WTC11 (cell line): Measurements from ENCODE around the gene MAU2. TPM values are rescaled to one million over a fixed set of nuclear protein-coding genes. Genes with fewer than 3 reads are reported as not detected.

ENCODE experiments used
- ATAC-seq: fragments of 200-7000 bp; cut with Tn5 transposase; 2 replicates; pipeline ENCODE4 v1.10.0; 2021; ENCODE audit warnings: mild to moderate bottlenecking, moderate library complexity
- CTCF ChIA-PET: fragments of 300-600 bp; sonication (Branson Sonifier 250); formaldehyde crosslinking; loops from one replicate; lab custom pipeline; 2021; ENCODE audit warnings: antibody characterized with exemption; lab: Charles Lee
- POLR2A ChIA-PET: fragments of 350-600 bp; sonication (Branson Sonifier 250); formaldehyde crosslinking; loops from one replicate; lab custom pipeline; 2021; ENCODE audit warnings: antibody characterized with exemption; lab: Charles Lee
- DNase-seq: peaks from one replicate; pipeline ENCODE4 v3.0.0; 2021; ENCODE audit warnings: low spot score
- H3K27ac Mint-ChIP-seq: 2 replicates; pipeline ENCODE4 v1.8.0; 2021; ENCODE audit warnings: mixed read lengths
- H3K27me3 Mint-ChIP-seq: 2 replicates; pipeline ENCODE4 v1.8.0; 2021; ENCODE audit warnings: low read depth, mild to moderate bottlenecking, moderate library complexity, mixed read lengths
- H3K36me3 Mint-ChIP-seq: 2 replicates; pipeline ENCODE4 v1.8.0; 2021; ENCODE audit warnings: mixed read lengths
- H3K4me1 Mint-ChIP-seq: 2 replicates; pipeline ENCODE4 v1.8.0; 2022; ENCODE audit warnings: mixed read lengths
- H3K4me3 Mint-ChIP-seq: 2 replicates; pipeline ENCODE4 v1.8.0; 2021; ENCODE audit warnings: mild to moderate bottlenecking, moderate library complexity, mixed read lengths
- H3K9me3 Mint-ChIP-seq: 2 replicates; pipeline ENCODE4 v1.8.0; 2021; ENCODE audit warnings: mixed read lengths
- ATF6 ChIP-seq: sonication (generic); formaldehyde crosslinking; IDR thresholded peaks from 2 replicates; pipeline ENCODE4 v1.8.1; 2023; ENCODE audit warnings: mild to moderate bottlenecking, missing genetic modification reagents
- CTCF ChIP-seq: fragments of 200-600 bp; IDR thresholded peaks from 2 replicates; pipeline ENCODE4 v1.8.0; 2022; ENCODE audit warnings: antibody characterized with exemption
- E2F1 ChIP-seq: sonication (generic); formaldehyde crosslinking; IDR thresholded peaks from 2 replicates; pipeline ENCODE4 v1.8.0; 2022; ENCODE audit warnings: mild to moderate bottlenecking, missing genetic modification reagents
- EMX1 ChIP-seq: fragments of 250-450 bp; sonication (Bioruptor Pico); IDR thresholded peaks from 2 replicates; pipeline ENCODE4 v1.8.0; 2021; ENCODE audit warnings: mild to moderate bottlenecking
- ERG ChIP-seq: fragments of 250-450 bp; sonication (Bioruptor Pico); IDR thresholded peaks from 2 replicates; pipeline ENCODE4 v1.8.0; 2021; ENCODE audit warnings: mild to moderate bottlenecking
- ESRRA ChIP-seq: sonication (generic); formaldehyde crosslinking; IDR thresholded peaks from 2 replicates; pipeline ENCODE4 v1.8.1; 2022; ENCODE audit warnings: mild to moderate bottlenecking, missing genetic modification reagents, borderline replicate concordance
- FOXP1 ChIP-seq: sonication (generic); formaldehyde crosslinking; IDR thresholded peaks from 2 replicates; pipeline ENCODE4 v1.8.0; 2022; ENCODE audit warnings: missing genetic modification reagents, mild to moderate bottlenecking, moderate library complexity, borderline replicate concordance
- FOXP4 ChIP-seq: sonication (generic); formaldehyde crosslinking; IDR thresholded peaks from 2 replicates; pipeline ENCODE4 v1.8.0; 2022; ENCODE audit warnings: mild to moderate bottlenecking, missing genetic modification reagents
- HMGA2 ChIP-seq: fragments of 250-450 bp; sonication (Bioruptor Pico); IDR thresholded peaks from 2 replicates; pipeline ENCODE4 v1.4.0; 2021; ENCODE audit warnings: mild to moderate bottlenecking, moderate library complexity
- HMGXB4 ChIP-seq: sonication (generic); formaldehyde crosslinking; IDR thresholded peaks from 2 replicates; pipeline ENCODE4 v1.8.1; 2023; ENCODE audit warnings: mild to moderate bottlenecking, moderate library complexity, missing genetic modification reagents
- NFE2L1 ChIP-seq: sonication (generic); formaldehyde crosslinking; IDR thresholded peaks from 2 replicates; pipeline ENCODE4 v1.8.1; 2023; ENCODE audit warnings: missing genetic modification reagents
- PRDM15 ChIP-seq: sonication (generic); formaldehyde crosslinking; IDR thresholded peaks from 2 replicates; pipeline ENCODE4 v1.8.0; 2022; ENCODE audit warnings: missing genetic modification reagents
- RORB ChIP-seq: fragments of 250-450 bp; sonication (Bioruptor Pico); IDR thresholded peaks from 2 replicates; pipeline ENCODE4 v1.9.0; 2021; ENCODE audit warnings: mild to moderate bottlenecking
- SMAD4 ChIP-seq: sonication (generic); formaldehyde crosslinking; IDR thresholded peaks from 2 replicates; pipeline ENCODE4 v1.8.0; 2022; ENCODE audit warnings: mild to moderate bottlenecking, missing genetic modification reagents
- SOX15 ChIP-seq: fragments of 250-450 bp; sonication (Bioruptor Pico); IDR thresholded peaks from 2 replicates; pipeline ENCODE4 v1.9.0; 2021; ENCODE audit warnings: mild to moderate bottlenecking
- TP53 ChIP-seq: sonication (generic); formaldehyde crosslinking; IDR thresholded peaks from 2 replicates; pipeline ENCODE4 v1.8.1; 2023; ENCODE audit warnings: mild to moderate bottlenecking, missing genetic modification reagents
- USF2 ChIP-seq: sonication (generic); formaldehyde crosslinking; IDR thresholded peaks from 2 replicates; pipeline ENCODE4 v1.8.1; 2023; ENCODE audit warnings: mild to moderate bottlenecking, missing genetic modification reagents, moderate library complexity
- ZBTB43 ChIP-seq: sonication (generic); formaldehyde crosslinking; IDR thresholded peaks from 2 replicates; pipeline ENCODE4 v1.8.1; 2023; ENCODE audit warnings: mild to moderate bottlenecking, missing genetic modification reagents
- ZNF396 ChIP-seq: fragments of 250-450 bp; sonication (Bioruptor Pico); IDR thresholded peaks from 2 replicates; pipeline ENCODE4 v1.8.0; 2021; ENCODE audit warnings: mild to moderate bottlenecking, moderate library complexity, borderline replicate concordance
- ZNF671 ChIP-seq: fragments of 250-450 bp; sonication (Bioruptor Pico); IDR thresholded peaks from 2 replicates; pipeline ENCODE4 v1.8.0; 2021; ENCODE audit warnings: mild to moderate bottlenecking
- total RNA-seq: library from RNA; stranded (reverse); gene quantifications from 3 replicates; pipeline ENCODE4 v1.2.3, GENCODE V29; 2021

MAU2 gene
- total RNA-seq, 1 experiment from 2014 or later: 56.8 TPM

- TF ChIP-seq RORB (CRISPR knock-in tag) (no peak), HMGXB4 (CRISPR knock-in tag) (no peak), ZNF396 (CRISPR knock-in tag) (no peak), USF2 (CRISPR knock-in tag) (no peak), PRDM15 (CRISPR knock-in tag) (no peak), CTCF (no peak), ATF6 (CRISPR knock-in tag) (no peak), SMAD4 (CRISPR knock-in tag) (no peak), HMGA2 (CRISPR knock-in tag) (no peak)
Observed at GRCh38 chr19:19334989-19335344, 14.3 kb downstream of the MAU2 start (continued).

GRCh38 chr19:19335408-19336158, 15.0 kb downstream of the MAU2 start:
- DNase-seq: no peak
- Mint-ChIP-seq H3K36me3 (peaks cover 28% of the 10 kb centered on the region), H3K27me3 (no peaks in the 10 kb centered on the region)
- POLR2A ChIA-PET: interaction anchor here (0.6 kb wide), 1 partner anchor 184 kb away, joined by 5 read pairs; no protein-coding TSS in a partner anchor
- no peak for TF ChIP-seq NFE2L1
- TF ChIP-seq FOXP1: no peak
- TF ChIP-seq SOX15 (CRISPR knock-in tag): no peak
- TF ChIP-seq ZBTB43: no peak
- no peak for TF ChIP-seq ERG (CRISPR knock-in tag)
- no peak for TF ChIP-seq EMX1 (CRISPR knock-in tag)
- TF ChIP-seq FOXP4 (CRISPR knock-in tag): no peak
- no peak for TF ChIP-seq ZNF671 (CRISPR knock-in tag)
- TF ChIP-seq ESRRA: no peak
- no peak for TF ChIP-seq TP53
- no peak for TF ChIP-seq E2F1 (CRISPR knock-in tag)
- TF ChIP-seq, all 79 proteins: peak for 0
- H3K4me3 Mint-ChIP-seq: no peak overlapping the region
- no peaks in the 10 kb centered on the region for H3K4me1 Mint-ChIP-seq
- CTCF ChIA-PET: no interaction called here
- ATAC-seq: no peak
- H3K9me3 Mint-ChIP-seq: no peaks in the 10 kb centered on the region
- peak overlapping the region; percentile 92 for H3K27ac Mint-ChIP-seq
